Liver (tissue), 9 donors: ENCODE data around the gene SEZ6. TPM values are rescaled to one million over a fixed set of nuclear protein-coding genes. Genes with fewer than 3 reads are reported as not detected.

Experiments used
- DNase-seq: peaks from one replicate; pipeline ENCODE4 v3.0.0-alpha.2; 2017; ENCODE audit warnings: low spot score
- H3K27ac ChIP-seq, 2 donors: one replicate each; pipeline ENCODE4 v1.7.0; 2013; ENCODE audit warnings: inconsistent platforms in 2 of 2, low read length in 2 of 2, control low read depth in 1 of 2, low read depth in 1 of 2, mild to moderate bottlenecking in 1 of 2
- H3K27me3 ChIP-seq, 4 donors: one replicate each; pipeline versions ENCODE4 v1.6.1 to v1.7.0; 2013; ENCODE audit warnings: low read length in 3 of 4, inconsistent platforms in 1 of 4, mild to moderate bottlenecking in 1 of 4, moderate library complexity in 1 of 4; ENCODE audit not compliant: control insufficient read depth in 4 of 4, insufficient read depth in 4 of 4
- H3K36me3 ChIP-seq, 4 donors: one replicate each; pipeline versions ENCODE4 v1.6.1 to v1.7.0; 2013; ENCODE audit warnings: low read length in 3 of 4, mild to moderate bottlenecking in 3 of 4, low read depth in 1 of 4, moderate library complexity in 1 of 4; ENCODE audit not compliant: control insufficient read depth in 4 of 4, insufficient read depth in 3 of 4
- H3K4me1 ChIP-seq, 4 donors: one replicate each; pipeline versions ENCODE4 v1.6.1 to v1.7.0; 2013; ENCODE audit warnings: low read length in 3 of 4, mild to moderate bottlenecking in 3 of 4, moderate library complexity in 1 of 4; ENCODE audit not compliant: control insufficient read depth in 4 of 4, insufficient read depth in 4 of 4
- H3K4me3 ChIP-seq, 3 donors: one replicate each; pipeline versions ENCODE4 v1.6.1 to v1.7.0; 2013; ENCODE audit warnings: low read length in 3 of 3, control low read depth in 1 of 3, low read depth in 1 of 3, mild to moderate bottlenecking in 1 of 3
- H3K9ac ChIP-seq, 2 donors: one replicate each; pipeline ENCODE4 v1.7.0; 2013; ENCODE audit warnings: low read length in 2 of 2, mild to moderate bottlenecking in 2 of 2, moderate library complexity in 2 of 2, control low read depth in 1 of 2, low read depth in 1 of 2
- H3K9me3 ChIP-seq, 4 donors: one replicate each; pipeline versions ENCODE4 v1.6.1 to v1.7.0; 2013; ENCODE audit warnings: low read length in 3 of 4; ENCODE audit not compliant: control insufficient read depth in 4 of 4
- ATF3 ChIP-seq: IDR thresholded peaks from 2 replicates; pipeline ENCODE4 v1.6.1; 2016; ENCODE audit warnings: antibody characterized with exemption
- CTCF ChIP-seq: fragments of 150-350 bp; IDR thresholded peaks from 2 replicates; pipeline ENCODE4 v1.5.1; 2017; ENCODE audit warnings: improper control_type of control experiment, low read depth, low read length; ENCODE audit not compliant: missing input control
- EGR1 ChIP-seq, 2 donors: IDR thresholded peaks; 2 replicates each; pipeline ENCODE4 v1.6.1; 2016 to 2018; ENCODE audit warnings: antibody characterized with exemption in 2 of 2, low read depth in 2 of 2
- FOXA1 ChIP-seq: IDR thresholded peaks from 2 replicates; pipeline ENCODE4 v1.6.1; 2016; ENCODE audit warnings: antibody characterized with exemption
- FOXA2 ChIP-seq: IDR thresholded peaks from 2 replicates; pipeline ENCODE4 v1.6.1; 2016; ENCODE audit warnings: antibody characterized with exemption
- GABPA ChIP-seq, 2 donors: IDR thresholded peaks in 1 of 2; conservative IDR thresholded peaks in 1 of 2; 2 replicates each; pipeline ENCODE4 v1.6.1; 2016; ENCODE audit warnings: antibody characterized with exemption in 2 of 2, mild to moderate bottlenecking in 1 of 2, moderate library complexity in 1 of 2
- HNF4A ChIP-seq, 2 donors: conservative IDR thresholded peaks; 2 replicates each; pipeline ENCODE4 v1.6.1; 2016; ENCODE audit warnings: antibody characterized with exemption in 2 of 2, mild to moderate bottlenecking in 2 of 2
- HNF4G ChIP-seq: IDR thresholded peaks from 2 replicates; pipeline ENCODE4 v1.6.1; 2016; ENCODE audit warnings: antibody characterized with exemption
- JUND ChIP-seq, 2 donors: IDR thresholded peaks; 2 replicates each; pipeline ENCODE4 v1.6.1; 2016; ENCODE audit warnings: antibody characterized with exemption in 2 of 2
- NR2F2 ChIP-seq: IDR thresholded peaks from 2 replicates; pipeline ENCODE4 v1.6.1; 2016; ENCODE audit warnings: antibody characterized with exemption
- REST ChIP-seq: IDR thresholded peaks from 2 replicates; pipeline ENCODE4 v1.6.1; 2016; ENCODE audit warnings: antibody characterized with exemption, mild to moderate bottlenecking
- TAF1 ChIP-seq: conservative IDR thresholded peaks from 2 replicates; pipeline ENCODE4 v1.6.1; 2016; ENCODE audit warnings: antibody characterized with exemption, mild to moderate bottlenecking
- YY1 ChIP-seq: IDR thresholded peaks from 2 replicates; pipeline ENCODE4 v1.6.1; 2016; ENCODE audit warnings: antibody characterized with exemption, mild to moderate bottlenecking
- ZBTB33 ChIP-seq: IDR thresholded peaks from 2 replicates; pipeline ENCODE4 v1.6.1; 2016; ENCODE audit warnings: antibody characterized with exemption
- WGBS: extraction: QIAGEN DNeasy Blood & Tissue Kit; methylation state at CpG from one replicate; pipeline ENCODE4 v1.1.7; 2013; 5-methylcytosine and 5-hydroxymethylcytosine counted together
- polyA plus RNA-seq, 2 donors: library from polyadenylated mRNA; stranded (reverse) in 1 of 2; unstranded in 1 of 2; fragments of 200-250 nt in 1 of 2; fragments of >200 nt in 1 of 2; fragmentation: Nextera tagmentation in 1 of 2; extraction: Ambion mirVana in 1 of 2; gene quantifications; one replicate each; pipeline versions ENCODE4 v1.2.1 to v1.2.3, GENCODE V29; 2013 to 2015
- total RNA-seq, 2 donors: library from RNA; depleted of rRNA; stranded (reverse); fragments of >200 nt; gene quantifications; one replicate each; pipeline ENCODE4 v1.2.3, GENCODE V29; 2014
- donor health status: healthy.
- donor health status: healthy.
- donor health status: healthy.
- donor health status: healthy.
- donor health status: healthy.

Gene SEZ6
- total and polyA plus RNA-seq, 4 donors: 0.39 TPM; not detected in 3

- H3K4me3 ChIP-seq: no peak overlapping the region
- no peaks in the 10 kb centered on the region for H3K36me3 ChIP-seq
- H3K9ac ChIP-seq: no peak overlapping the region
- TF ChIP-seq ATF3: no peak
- no peak for TF ChIP-seq CTCF
- TF ChIP-seq EGR1 (IDR thresholded peaks at IDR 0.05; ENCODE audit: low read depth in 2 of 2): no peak
- no peak for TF ChIP-seq YY1
- no peak for TF ChIP-seq HNF4A (conservative IDR thresholded peaks at IDR 0.05)
- no peak for TF ChIP-seq ZBTB33
- no peak for TF ChIP-seq TAF1
- no peak for TF ChIP-seq NR2F2
- TF ChIP-seq FOXA2: no peak
- no peak for TF ChIP-seq FOXA1
- H3K27ac ChIP-seq: no peak overlapping the region
- 60% methylated on average over 5 of the region's 5 CpGs for WGBS
- no peaks in the 10 kb centered on the region for H3K4me1 ChIP-seq
- no peaks in the 10 kb centered on the region for H3K9me3 ChIP-seq
- H3K27me3 ChIP-seq: peaks cover 0 to 4% (median 2%) of the 10 kb centered on the region in 4 donors
- DNase-seq: no peak
Observed at GRCh38 chr17:28999206-28999605, 6.6 kb downstream of the SEZ6 start.

GRCh38 chr17:28997806-28998205 is 8.0 kb downstream of the SEZ6 start:
- no peak for TF ChIP-seq ATF3
- no peak for TF ChIP-seq FOXA1
- no peak for TF ChIP-seq FOXA2
- no peak for TF ChIP-seq JUND (IDR thresholded peaks at IDR 0.05)
- TF ChIP-seq GABPA (IDR thresholded peaks at IDR 0.05 in 1 of 2, conservative IDR thresholded peaks at IDR 0.05 in 1 of 2): no peak
- no peak for TF ChIP-seq HNF4G
- TF ChIP-seq REST: no peak
- no peak for TF ChIP-seq EGR1 (IDR thresholded peaks at IDR 0.05; ENCODE audit: low read depth in 2 of 2)

More at GRCh38 chr17:28997806-28998205, 8.0 kb downstream of the SEZ6 start:
- Histone ChIP-seq H3K36me3 (no peaks in the 10 kb centered on the region), H3K9ac (no peak overlapping the region), H3K27me3 (no peaks in the 10 kb centered on the region), H3K4me1 (peaks cover 8 to 14% (median 13%) of the 10 kb centered on the region in 4 donors), H3K4me3 (no peak overlapping the region), H3K9me3 (no peaks in the 10 kb centered on the region), H3K27ac (no peak overlapping the region)
- no peak for DNase-seq
- 94% methylated on average over 1 of the region's 1 CpG for WGBS
